GM10266 (cell line): ENCODE results near the gene BCLAF3.

Source experiments
- DNase-seq: peaks from one replicate; pipeline ENCODE4 v3.0.0; 2012; ENCODE audit errors: extremely low spot score
- CTCF ChIP-seq: IDR thresholded peaks from 2 replicates; pipeline ENCODE4 v1.5.1; 2012; ENCODE audit warnings: mild to moderate bottlenecking, low read depth; ENCODE audit not compliant: control insufficient read depth, insufficient read depth; ENCODE audit errors: missing control alignments

The BCLAF3 gene

DNA sequence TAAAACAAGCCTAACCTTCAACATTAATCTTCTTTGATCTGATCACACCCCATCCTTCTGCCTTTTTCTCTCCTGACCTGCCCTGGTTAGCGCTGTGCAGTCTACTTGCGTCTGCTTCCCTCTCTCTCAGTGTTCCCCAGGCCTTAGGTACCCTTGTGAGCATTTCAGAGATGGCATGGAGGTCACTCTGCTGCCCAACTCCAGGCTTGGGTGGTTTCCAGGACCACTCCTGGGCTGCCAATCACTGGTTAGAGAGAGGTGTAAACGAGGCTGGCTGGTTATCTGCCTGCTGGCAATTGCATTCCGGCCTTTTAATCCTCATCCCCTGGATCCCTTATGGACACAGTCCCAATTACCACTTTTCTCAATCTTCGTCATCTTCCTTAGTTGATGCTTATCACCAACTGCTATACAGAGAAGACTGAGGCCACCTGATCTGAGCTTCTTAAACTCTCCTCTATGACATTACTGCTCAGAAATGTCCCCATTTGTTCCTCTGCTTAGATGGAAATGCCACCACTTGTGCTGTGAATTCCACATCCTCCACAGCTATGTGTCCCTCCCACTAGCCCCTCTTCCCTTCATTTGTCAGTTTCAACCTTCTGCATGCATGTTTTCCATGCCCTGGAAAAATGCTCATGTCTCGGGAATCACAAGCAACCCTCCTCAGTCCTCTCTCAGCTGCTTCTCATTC is 29.0 kb upstream of the BCLAF3 start:
- TF ChIP-seq CTCF, result no peak
- DNase-seq, result no peak

- TF ChIP-seq CTCF, result no peak
Observed at GRCh38 chrX:20016616-20016945, 25.7 kb upstream of the BCLAF3 start.

GRCh38 chrX:20015945-20016615 is 25.2 kb upstream of the BCLAF3 start:
- TF ChIP-seq CTCF, result no peak
- DNase-seq, result no peak

More at GRCh38 chrX:20016616-20016945, 25.7 kb upstream of the BCLAF3 start:
- no peak for DNase-seq

- no peak for TF ChIP-seq CTCF
- no peak for DNase-seq
Observed at GRCh38 chrX:20015422-20015821, 24.6 kb upstream of the BCLAF3 start.

DNA sequence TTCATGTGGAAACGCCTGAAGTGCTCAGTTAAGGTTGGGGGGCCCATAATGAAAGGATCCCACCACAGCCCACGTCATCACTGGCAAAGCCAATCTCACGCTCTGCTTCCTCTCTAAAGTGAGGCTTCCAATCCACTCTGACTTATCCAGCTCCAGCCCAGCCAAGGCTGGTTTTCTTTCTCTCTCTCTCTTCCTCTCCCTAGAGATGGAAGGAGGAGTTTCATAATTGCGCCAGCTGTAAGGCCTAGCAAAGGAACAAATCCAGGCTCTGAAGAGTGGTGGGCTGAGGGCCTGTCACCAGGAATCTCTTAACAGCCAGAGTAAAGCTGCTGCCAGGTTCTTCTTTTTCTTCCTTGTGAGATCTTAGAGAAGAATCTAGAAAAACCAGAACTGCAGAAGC is 20.7 kb upstream of the BCLAF3 start:
- TF ChIP-seq CTCF, result no peak
- DNase-seq, result no peak

DNA sequence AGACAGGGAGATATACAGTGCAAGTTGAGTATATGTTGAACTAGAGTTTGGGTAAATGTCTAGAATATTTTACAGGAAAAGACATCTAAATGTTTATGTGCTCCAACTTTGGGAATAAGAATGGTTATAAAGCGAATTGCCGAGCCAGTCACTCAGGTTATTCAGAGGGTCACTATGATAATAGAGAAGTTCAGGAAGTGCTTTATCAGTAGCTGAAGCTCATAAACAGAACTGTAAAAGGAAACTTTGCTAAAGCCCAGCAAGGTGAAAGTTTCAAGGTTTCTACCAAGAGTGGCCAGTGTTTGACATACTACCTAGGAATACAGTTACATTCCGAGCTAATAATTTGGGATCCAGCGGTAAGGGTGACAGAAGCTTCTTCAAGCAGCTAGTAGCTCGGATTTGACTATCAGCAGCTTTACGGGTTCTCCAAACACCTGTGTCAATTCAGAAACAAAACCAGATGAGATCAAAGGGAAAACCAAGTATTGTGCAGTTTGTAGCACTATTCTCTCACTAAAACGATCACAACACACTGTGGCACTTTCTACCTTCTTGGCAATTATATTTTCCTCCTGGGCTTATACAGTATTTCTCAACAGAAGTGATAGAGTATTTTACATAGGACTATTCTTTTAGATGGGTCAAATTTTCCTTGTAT is 17.2 kb upstream of the BCLAF3 start:
- no peak for DNase-seq
- no peak for TF ChIP-seq CTCF

DNA sequence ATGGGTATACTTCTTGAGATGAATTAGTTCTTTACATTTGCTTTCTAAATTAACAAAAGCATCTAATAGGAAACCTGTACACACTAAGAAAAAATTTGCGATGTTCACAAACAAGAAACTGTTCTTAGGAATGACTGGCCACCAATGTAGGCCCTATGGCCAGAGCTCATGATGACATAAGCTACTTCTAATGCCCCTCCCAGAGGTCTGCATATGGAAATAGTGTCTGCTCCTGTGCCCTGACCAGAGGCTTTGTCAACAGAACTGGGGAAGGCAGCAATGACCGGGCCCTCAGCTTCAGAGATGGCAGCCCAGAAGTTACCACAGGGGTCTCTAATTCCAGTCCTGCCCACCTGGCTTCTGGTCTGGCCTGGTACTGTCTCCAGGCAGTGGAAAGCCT is 15.0 kb upstream of the BCLAF3 start:
- no peak for TF ChIP-seq CTCF
- DNase-seq, result no peak
